Breast epithelium (tissue), 3 donors: Measurements from ENCODE around the gene MBLAC1.

Experiments used
- POLR2A ChIP-seq: fragments of 450-650 bp; IDR thresholded peaks from one replicate; pipeline ENCODE4 v1.6.1; 2016; ENCODE audit warnings: antibody characterized with exemption, mild to moderate bottlenecking, moderate library complexity
- POLR2AphosphoS5 ChIP-seq, 3 donors: sonication (generic); formaldehyde crosslinking; IDR thresholded peaks; one replicate each; pipeline ENCODE4 v1.6.1; 2017; ENCODE audit warnings: antibody characterized with exemption in 3 of 3
- TF ChIP-seq, protein P1 (sequence below), 3 donors: fragments of 450-650 bp; IDR thresholded peaks; one replicate each; pipeline ENCODE4 v1.5.1; 2016 to 2017; ENCODE audit warnings: antibody characterized with exemption in 3 of 3, mild to moderate bottlenecking in 3 of 3, moderate library complexity in 3 of 3

- TF ChIP-seq, protein P1, sequence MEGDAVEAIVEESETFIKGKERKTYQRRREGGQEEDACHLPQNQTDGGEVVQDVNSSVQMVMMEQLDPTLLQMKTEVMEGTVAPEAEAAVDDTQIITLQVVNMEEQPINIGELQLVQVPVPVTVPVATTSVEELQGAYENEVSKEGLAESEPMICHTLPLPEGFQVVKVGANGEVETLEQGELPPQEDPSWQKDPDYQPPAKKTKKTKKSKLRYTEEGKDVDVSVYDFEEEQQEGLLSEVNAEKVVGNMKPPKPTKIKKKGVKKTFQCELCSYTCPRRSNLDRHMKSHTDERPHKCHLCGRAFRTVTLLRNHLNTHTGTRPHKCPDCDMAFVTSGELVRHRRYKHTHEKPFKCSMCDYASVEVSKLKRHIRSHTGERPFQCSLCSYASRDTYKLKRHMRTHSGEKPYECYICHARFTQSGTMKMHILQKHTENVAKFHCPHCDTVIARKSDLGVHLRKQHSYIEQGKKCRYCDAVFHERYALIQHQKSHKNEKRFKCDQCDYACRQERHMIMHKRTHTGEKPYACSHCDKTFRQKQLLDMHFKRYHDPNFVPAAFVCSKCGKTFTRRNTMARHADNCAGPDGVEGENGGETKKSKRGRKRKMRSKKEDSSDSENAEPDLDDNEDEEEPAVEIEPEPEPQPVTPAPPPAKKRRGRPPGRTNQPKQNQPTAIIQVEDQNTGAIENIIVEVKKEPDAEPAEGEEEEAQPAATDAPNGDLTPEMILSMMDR (IDR thresholded peaks at IDR 0.05) = peak; percentile 84 to 98 (median 95)
- TF ChIP-seq POLR2A (peak; percentile 54), POLR2AphosphoS5 (IDR thresholded peaks at IDR 0.05) (peak; percentile 89 to 96 (median 95))
Observed at GRCh38 chr7:100081535-100082102, 45.1 kb upstream of the MBLAC1 start, which contains the start of gene ZNF3.
